Epithelial cell of esophagus (primary cell): ENCODE data around the gene LYST.

ENCODE experiments used
- DNase-seq: peaks from one replicate; pipeline ENCODE4 v3.0.0; 2010; ENCODE audit warnings: low read depth
- H3K4me3 ChIP-seq: 2 replicates; pipeline ENCODE4 v1.5.1; 2011; ENCODE audit warnings: mild to moderate bottlenecking, low read length, control low read depth
- TF ChIP-seq, protein P1 (sequence below): IDR thresholded peaks from 2 replicates; pipeline ENCODE4 v1.5.1; 2011; ENCODE audit warnings: low read depth, mild to moderate bottlenecking, low read length, control low read depth, inconsistent platforms; ENCODE audit not compliant: insufficient read depth; ENCODE audit errors: missing control alignments

The LYST gene

DNA sequence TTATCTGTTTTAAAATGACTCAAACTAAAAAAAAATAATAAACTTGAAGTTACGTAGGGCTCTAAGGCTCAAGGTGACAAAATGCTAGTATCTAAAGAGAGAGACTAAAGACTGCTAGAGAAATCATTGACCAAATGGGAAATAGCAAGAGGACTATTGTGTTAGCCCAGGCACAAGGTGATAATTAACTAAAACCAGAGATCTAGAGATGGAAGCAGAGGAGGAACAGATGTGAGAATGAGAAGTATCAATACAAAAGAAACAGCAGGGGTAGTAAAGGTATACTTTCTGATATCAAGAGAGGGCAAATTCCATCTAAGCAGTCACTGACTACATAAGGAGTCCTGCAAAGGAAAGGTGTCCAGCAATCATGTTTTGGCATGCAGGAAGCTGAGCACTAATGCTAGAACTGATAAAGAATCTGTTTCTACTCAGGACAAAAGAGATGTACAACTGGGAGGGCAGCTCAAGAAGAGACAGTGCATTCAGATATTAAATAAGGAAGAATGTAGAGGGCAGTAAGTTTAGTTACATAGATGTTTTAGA lies 116.9 kb downstream of the LYST start:
- TF ChIP-seq, protein P1, sequence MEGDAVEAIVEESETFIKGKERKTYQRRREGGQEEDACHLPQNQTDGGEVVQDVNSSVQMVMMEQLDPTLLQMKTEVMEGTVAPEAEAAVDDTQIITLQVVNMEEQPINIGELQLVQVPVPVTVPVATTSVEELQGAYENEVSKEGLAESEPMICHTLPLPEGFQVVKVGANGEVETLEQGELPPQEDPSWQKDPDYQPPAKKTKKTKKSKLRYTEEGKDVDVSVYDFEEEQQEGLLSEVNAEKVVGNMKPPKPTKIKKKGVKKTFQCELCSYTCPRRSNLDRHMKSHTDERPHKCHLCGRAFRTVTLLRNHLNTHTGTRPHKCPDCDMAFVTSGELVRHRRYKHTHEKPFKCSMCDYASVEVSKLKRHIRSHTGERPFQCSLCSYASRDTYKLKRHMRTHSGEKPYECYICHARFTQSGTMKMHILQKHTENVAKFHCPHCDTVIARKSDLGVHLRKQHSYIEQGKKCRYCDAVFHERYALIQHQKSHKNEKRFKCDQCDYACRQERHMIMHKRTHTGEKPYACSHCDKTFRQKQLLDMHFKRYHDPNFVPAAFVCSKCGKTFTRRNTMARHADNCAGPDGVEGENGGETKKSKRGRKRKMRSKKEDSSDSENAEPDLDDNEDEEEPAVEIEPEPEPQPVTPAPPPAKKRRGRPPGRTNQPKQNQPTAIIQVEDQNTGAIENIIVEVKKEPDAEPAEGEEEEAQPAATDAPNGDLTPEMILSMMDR, result no peak
- peak; percentile 36 for DNase-seq
- H3K4me3 ChIP-seq, result no peak overlapping the region

DNA sequence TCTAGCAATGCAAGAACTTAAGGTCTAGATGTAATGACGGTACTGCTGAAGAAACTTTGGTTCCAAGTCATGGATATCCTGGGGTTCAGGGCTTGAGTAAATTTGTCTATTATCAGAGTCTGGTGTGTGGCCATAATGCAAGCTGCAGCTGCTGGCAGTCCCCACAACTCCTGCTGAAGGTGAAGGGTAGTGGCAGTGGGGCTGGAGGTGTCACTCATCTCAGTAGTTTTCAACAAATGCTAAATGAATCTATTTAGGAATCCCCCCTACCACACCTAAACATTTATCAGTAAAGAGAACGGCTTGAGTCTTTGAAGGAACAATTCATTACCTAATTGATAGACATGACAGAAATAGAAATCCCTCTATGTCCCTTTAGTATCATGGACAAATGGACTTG lies 118.0 kb downstream of the LYST start:
- no peak overlapping the region for H3K4me3 ChIP-seq
- DNase-seq, result no peak
- TF ChIP-seq, protein P1, result no peak

DNA sequence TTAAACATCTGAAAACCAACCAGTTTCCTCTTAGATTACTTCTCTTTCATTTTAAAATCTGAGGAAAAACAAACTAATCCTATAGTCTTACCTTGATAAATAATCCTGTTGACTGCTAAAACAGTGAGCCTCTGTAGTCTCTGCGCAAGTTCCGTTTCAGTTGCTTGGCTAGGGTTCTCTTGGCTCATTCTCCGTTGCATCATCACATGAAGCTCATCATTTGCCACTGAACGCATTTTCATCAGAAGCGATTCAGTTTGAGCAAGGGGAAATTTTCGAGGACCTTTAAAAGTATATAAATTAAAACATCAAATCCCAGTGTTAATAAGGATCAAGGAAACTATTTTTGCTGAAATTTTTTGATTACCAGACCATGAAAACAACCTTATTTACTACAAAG lies 120.5 kb downstream of the LYST start:
- TF ChIP-seq, protein P1, result no peak
- H3K4me3 ChIP-seq, result no peak overlapping the region
- DNase-seq, result no peak

DNA sequence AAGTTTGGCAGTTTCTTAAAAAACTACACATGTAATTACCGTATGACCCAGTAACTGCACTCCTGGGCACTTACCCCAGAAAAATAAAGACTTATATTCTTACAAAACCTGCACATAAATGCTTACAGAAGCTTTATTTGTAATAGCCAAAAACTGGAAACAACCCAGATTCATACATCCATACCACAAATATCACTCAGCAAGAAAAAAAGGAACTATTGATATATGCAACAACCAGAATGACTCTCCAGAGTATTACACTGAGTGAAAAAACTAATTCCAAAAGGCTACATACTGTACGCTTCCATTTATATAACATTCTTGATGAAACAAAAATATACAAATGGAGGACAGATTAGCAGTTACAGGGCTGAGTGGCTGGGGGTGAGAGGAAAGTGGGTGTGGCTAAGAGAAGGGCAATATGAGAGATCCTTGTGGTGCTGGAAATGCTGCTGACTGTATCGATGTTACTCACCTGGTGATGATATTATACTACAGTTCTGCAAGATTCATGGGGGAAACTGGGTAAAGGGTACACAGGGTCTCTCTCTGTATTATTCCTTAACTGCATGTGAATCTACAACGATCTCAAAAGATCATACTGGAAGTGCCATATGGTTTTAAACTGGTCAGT lies 121.1 kb downstream of the LYST start:
- TF ChIP-seq, protein P1, result no peak
- no peak for DNase-seq
- H3K4me3 ChIP-seq, result no peak overlapping the region

DNA sequence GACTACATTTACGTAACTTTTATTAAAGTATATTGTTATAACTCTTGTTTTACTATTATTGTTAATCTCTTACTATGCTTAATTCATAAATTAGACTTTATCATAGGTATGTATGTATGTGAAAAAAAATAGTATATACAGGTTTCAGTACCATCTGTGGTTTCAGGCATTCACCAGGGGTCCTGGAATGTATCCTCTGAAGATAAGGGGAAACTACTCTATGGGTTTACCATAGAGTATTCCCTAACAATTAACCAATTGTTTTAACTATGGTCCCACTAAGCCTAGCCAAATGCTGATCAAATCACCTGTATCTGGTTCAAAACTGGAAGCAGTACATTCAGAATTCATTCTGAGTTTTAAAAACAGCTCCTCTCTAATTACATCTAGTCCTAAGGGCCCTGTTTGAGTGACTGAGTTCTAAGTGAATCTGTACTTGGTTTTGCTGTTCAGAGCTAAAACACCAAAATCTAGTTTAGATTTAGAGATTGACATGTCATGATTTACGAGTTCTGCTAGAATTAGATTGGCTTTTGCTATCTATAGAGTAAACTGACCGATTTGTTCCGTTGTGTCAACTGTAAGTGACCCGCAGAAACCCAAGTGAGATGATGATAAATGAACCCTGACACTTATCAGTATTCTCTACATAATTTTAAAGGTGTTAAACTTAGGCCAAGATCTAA lies 123.6 kb downstream of the LYST start:
- no peak overlapping the region for H3K4me3 ChIP-seq
- no peak for DNase-seq
- TF ChIP-seq, protein P1, result no peak

DNA sequence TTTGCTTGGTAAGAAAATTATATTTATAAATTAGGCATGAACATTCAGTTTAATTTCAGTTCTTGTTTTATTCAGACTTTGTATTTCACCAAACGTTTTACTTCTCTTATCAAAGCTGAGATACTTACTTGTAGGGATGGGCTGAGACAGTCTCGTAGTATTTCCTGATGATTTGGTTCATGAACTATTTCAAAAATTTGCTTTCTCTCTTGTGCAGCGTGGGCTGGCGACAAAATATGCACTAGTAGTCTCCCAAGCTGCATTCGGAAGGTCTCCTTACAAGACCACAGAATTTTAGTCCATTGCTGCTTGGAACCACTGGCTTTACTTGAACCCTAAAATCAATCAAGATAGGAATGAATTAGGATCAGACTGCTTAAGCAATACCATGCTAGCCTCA lies 125.4 kb downstream of the LYST start:
- TF ChIP-seq, protein P1, result no peak
- peak; percentile 52 for DNase-seq
- H3K4me3 ChIP-seq, result no peak overlapping the region
